Immature natural killer cell (primary cell): ENCODE results near the gene GALNS. TPM values are rescaled to one million over a fixed set of nuclear protein-coding genes. Genes with fewer than 3 reads are reported as not detected.
A peak's percentile ranks its signal among the peaks of the same experiment; 100 is the strongest.

Experiments used
- DNase-seq, 3 donors: peaks; one replicate each; pipeline ENCODE4 v3.0.0; 2022; ENCODE audit warnings: mixed read lengths in 1 of 3
- H3K27ac Mint-ChIP-seq, 6 donors: one replicate each; pipeline ENCODE4 v1.8.0; 2020; ENCODE audit warnings: mixed read lengths in 6 of 6, mild to moderate bottlenecking in 5 of 6, inconsistent platforms in 4 of 6, moderate library complexity in 3 of 6
- H3K27me3 Mint-ChIP-seq, 3 donors: one replicate each; pipeline ENCODE4 v1.8.0; 2020 to 2021; ENCODE audit warnings: low read depth in 3 of 3, mild to moderate bottlenecking in 3 of 3, mixed read lengths in 3 of 3, moderate library complexity in 3 of 3, inconsistent platforms in 1 of 3
- H3K36me3 Mint-ChIP-seq, 3 donors: one replicate each; pipeline ENCODE4 v1.8.0; 2020; ENCODE audit warnings: mixed read lengths in 3 of 3, inconsistent platforms in 2 of 3, mild to moderate bottlenecking in 2 of 3
- H3K4me1 Mint-ChIP-seq, 2 donors: one replicate each; pipeline ENCODE4 v1.8.0; 2020; ENCODE audit warnings: inconsistent platforms in 2 of 2, mild to moderate bottlenecking in 2 of 2, mixed read lengths in 2 of 2, moderate library complexity in 1 of 2
- H3K4me3 Mint-ChIP-seq, 5 donors: one replicate each; pipeline ENCODE4 v1.8.0; 2020; ENCODE audit warnings: mild to moderate bottlenecking in 5 of 5, mixed read lengths in 5 of 5, inconsistent platforms in 3 of 5, moderate library complexity in 3 of 5
- H3K9me3 Mint-ChIP-seq, 6 donors: one replicate each; pipeline ENCODE4 v1.8.0; 2020; ENCODE audit warnings: mild to moderate bottlenecking in 6 of 6, mixed read lengths in 6 of 6, inconsistent platforms in 4 of 6, moderate library complexity in 3 of 6
- polyA plus RNA-seq, 3 donors: library from polyadenylated mRNA; unstranded; fragments of 300-500 nt; fragmentation: Illumina TruSeq; gene quantifications; one replicate each; pipeline ENCODE4 v1.2.3, GENCODE V29; 2021

Gene GALNS
- polyA plus RNA-seq, 3 donors from 2014 or later: 10.4 to 15.4 (median 10.9) TPM

DNA sequence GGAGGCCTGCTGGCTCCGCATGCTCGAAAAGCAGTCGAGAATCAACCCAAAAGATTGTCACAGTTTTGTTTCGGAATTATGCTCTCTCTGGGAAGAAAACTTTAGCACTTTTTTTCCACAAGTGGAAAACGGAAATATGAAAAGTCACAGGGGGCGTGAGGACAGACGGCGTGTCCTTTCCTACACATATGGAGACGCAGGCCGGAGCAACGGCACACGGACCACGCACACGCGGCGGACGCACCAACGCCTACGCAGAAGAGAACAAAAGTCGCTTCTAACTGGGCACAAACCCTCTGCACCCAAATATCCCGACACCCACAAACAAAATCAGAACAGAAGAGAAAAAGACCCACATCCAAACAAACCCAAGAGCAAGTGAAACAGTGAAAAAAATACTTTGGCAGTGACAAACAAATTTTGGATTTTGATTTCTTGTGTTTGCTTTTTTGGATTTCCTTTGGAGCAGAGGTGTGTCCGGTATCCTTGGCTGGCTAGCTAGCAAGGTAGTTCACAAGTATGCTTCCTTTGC lies 19.0 kb upstream of the GALNS start:
- Mint-ChIP-seq H3K4me1 (peaks cover 0 to 1% of the 10 kb centered on the region in 2 donors), H3K9me3 (no peaks in the 10 kb centered on the region), H3K27me3 (peaks cover 0 to 3% (median 1%) of the 10 kb centered on the region in 3 donors), H3K27ac (peak overlapping the region in 1 of 6 donors; percentile 75), H3K4me3 (no peak overlapping the region), H3K36me3 (no peaks in the 10 kb centered on the region)
- DNase-seq: no peak

DNA sequence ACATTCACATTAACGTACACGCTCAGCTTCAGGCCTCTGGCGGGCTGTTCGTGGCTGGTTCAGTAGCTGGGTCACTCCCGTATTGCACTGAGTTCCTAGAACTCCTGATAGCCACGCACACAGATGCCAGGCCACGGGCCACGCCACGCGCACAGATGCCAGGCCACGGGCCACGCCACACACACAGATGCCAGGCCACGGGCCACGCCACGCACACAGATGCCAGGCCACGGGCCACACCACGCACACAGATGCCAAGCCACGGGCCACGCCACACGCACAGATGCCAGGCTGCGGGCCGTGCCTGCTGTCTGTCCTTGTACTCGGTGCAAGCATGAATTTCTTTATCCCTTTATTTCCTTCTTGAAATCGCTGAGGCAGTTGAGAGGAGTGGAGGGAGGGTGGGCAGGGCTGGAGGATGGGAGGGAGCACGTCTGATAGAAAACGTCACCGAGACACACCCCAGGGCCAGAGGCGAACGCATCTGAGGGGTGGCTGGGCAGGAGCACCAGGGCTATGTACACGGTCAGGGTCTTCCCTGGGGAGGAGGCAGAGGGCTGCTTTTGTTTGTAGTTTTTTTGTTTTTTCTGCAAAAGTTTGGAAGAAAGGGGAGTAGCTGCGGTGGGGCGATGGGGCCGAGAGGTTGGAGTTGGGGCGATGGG lies 18.3 kb upstream of the GALNS start:
- Mint-ChIP-seq H3K27ac (no peak overlapping the region), H3K4me1 (peaks cover 0 to 1% of the 10 kb centered on the region in 2 donors), H3K9me3 (no peaks in the 10 kb centered on the region), H3K4me3 (no peak overlapping the region), H3K36me3 (no peaks in the 10 kb centered on the region), H3K27me3 (peaks cover 0 to 6% (median 3%) of the 10 kb centered on the region in 3 donors)
- no peak for DNase-seq

DNA sequence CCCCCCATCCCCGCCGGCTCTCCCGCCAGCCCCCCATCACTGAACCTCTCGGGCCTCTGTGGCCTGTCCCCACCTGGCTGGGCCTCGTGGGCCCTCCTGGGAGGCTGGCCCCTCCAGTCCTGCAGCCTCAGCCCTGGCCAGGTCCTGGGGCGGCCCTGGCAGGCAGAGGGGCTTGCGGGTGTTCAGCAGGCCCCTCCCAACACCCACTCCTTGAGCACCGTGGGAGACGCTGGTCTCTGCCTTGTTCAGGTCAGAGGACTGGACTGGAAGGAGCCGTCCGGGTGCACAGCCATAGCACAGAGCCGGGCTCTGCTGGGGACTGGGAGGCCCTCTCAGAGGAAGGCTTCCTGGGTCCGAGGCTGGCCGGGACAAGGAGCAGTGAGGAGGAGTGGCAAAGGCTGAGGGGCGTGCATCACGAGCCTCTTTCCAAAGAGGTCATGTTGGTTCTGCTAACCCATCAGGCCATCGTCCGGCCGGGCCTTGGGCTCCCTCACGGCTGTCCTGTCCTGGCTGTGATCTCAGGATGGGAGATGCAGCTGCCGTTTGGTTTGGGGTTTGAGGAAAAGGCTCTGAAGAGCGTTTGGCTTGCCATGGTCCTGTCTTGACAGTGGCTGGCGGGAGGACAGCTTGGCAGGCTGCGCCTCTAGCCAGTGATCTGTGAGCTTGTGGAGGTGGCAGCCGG lies 16.0 kb upstream of the GALNS start:
- Mint-ChIP-seq H3K9me3 (no peaks in the 10 kb centered on the region), H3K27me3 (peaks cover 4 to 8% (median 8%) of the 10 kb centered on the region in 3 donors), H3K36me3 (no peaks in the 10 kb centered on the region), H3K4me1 (peaks cover 0 to 1% of the 10 kb centered on the region in 2 donors), H3K4me3 (no peak overlapping the region), H3K27ac (no peak overlapping the region)
- DNase-seq: no peak

DNA sequence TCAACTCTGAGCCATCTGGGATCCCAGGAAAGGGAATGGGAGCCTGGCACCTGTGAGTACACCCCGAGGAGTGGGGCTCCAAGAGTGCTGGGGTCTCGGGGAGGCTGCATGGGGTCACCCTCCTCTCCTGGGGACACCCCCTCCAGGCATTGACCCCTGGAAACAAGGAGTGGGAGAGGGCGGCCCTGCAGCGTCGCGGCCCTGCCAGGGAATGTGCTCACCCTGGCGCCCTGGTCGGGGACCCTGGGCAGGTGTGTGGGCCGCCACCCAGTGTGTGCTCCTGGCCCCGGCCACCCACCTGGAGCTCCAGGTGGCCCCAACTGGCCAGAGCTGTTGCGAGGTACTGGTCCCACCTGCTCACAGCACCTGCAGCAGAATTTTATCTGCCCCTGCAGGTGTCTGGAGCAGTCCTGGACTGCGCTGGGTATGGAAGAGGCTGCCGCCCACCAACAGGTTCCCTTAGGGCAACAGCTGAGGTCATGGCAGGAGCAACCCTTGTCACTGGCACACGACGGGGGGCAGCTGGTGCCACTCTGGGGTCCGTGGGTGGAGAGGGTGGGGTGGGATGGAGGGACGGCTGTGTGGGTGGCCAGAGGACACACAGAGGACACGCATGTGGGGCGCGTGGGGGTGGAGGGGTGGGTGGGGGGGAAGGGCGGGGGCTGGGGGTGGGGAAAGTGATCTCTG lies 15.1 kb upstream of the GALNS start:
- DNase-seq: no peak
- H3K27me3 Mint-ChIP-seq: peaks cover 4 to 8% (median 8%) of the 10 kb centered on the region in 3 donors
- no peak overlapping the region for H3K27ac Mint-ChIP-seq
- H3K36me3 Mint-ChIP-seq: no peaks in the 10 kb centered on the region
- H3K9me3 Mint-ChIP-seq: no peaks in the 10 kb centered on the region
- H3K4me1 Mint-ChIP-seq: peaks cover 0 to 1% of the 10 kb centered on the region in 2 donors
- H3K4me3 Mint-ChIP-seq: no peak overlapping the region

DNA sequence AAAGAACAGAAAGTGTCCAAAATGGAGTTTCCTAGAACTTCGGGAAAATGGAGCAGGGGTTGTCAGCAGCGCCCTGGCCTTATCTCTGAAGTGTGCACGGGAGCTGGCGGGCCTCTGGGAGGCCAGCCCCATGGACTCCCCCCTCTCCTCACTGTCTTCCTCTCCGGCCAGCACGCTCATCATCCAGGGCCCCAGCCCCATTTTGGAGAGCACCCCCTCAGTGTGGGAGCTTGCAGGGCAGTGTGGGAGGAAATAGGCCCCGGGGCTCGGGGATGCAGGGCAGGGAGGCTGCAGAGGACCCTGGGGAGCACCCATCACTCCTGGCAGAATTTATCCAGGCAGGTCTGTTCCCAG lies 14.6 kb upstream of the GALNS start:
- peaks cover 4 to 10% (median 8%) of the 10 kb centered on the region in 3 donors for H3K27me3 Mint-ChIP-seq
- no peak overlapping the region for H3K27ac Mint-ChIP-seq
- no peak for DNase-seq
- H3K4me1 Mint-ChIP-seq: peaks cover 0 to 1% of the 10 kb centered on the region in 2 donors
- H3K9me3 Mint-ChIP-seq: no peaks in the 10 kb centered on the region
- H3K4me3 Mint-ChIP-seq: no peak overlapping the region
- H3K36me3 Mint-ChIP-seq: no peaks in the 10 kb centered on the region

DNA sequence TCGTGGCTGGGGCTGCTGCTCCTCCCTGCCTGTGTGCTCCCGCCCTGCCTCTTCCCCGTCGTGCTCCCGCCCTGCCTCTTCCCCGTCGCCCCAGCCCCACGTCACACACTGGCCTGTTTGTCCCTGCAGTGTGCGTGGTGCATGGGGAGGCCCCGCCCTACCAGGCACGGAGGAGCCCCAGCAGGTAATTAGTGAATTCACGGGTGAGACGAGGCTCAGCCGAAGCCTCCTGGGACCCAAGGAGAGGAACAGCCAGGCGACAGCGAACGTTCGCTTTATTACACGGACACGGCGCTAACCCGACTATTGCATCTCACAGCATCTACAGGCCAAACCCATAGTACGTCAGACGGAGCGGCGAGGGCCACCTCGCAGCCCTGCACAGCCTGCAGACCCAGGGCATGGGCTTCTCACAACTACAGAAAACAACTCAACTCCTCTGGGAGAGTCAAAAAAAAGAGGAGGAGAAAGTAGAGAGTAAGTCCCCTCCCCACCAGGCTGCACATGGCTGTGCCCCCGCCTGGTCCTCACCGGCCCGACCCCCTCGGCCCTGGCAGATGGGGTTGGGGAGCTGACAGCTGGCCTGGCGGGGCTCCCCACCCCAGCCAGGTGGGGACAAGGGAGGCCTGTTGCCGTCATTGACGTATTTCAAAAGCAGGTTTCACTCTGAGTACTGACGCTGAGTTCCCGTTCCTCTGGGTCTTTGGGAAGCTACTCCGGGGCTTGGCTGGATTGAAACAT lies 14.0 kb upstream of the GALNS start:
- Mint-ChIP-seq H3K4me3 (no peak overlapping the region), H3K9me3 (no peaks in the 10 kb centered on the region), H3K27ac (no peak overlapping the region), H3K4me1 (peaks cover 0 to 1% of the 10 kb centered on the region in 2 donors), H3K36me3 (no peaks in the 10 kb centered on the region), H3K27me3 (peaks cover 4 to 10% (median 7%) of the 10 kb centered on the region in 3 donors)
- DNase-seq: no peak

DNA sequence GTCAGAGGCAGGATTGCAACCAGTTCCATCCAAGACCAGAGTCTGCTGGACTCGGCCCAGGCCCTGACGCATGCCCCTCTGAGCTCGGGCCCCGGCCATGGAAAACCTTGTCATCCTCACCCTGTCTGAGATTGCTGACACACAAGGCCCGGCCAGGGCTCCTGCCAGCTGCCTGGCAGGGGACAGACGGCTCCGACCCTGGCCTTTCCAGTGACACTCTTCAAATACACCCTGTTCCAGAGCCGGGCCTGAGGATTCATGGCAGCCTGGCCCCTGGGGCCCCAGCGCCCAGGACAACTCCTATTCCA lies 12.9 kb upstream of the GALNS start:
- H3K4me3 Mint-ChIP-seq: no peak overlapping the region
- no peaks in the 10 kb centered on the region for H3K9me3 Mint-ChIP-seq
- H3K27ac Mint-ChIP-seq: no peak overlapping the region
- H3K36me3 Mint-ChIP-seq: no peaks in the 10 kb centered on the region
- no peak for DNase-seq
- H3K27me3 Mint-ChIP-seq: peaks cover 4 to 10% (median 7%) of the 10 kb centered on the region in 3 donors
- peaks cover 0 to 1% of the 10 kb centered on the region in 2 donors for H3K4me1 Mint-ChIP-seq

DNA sequence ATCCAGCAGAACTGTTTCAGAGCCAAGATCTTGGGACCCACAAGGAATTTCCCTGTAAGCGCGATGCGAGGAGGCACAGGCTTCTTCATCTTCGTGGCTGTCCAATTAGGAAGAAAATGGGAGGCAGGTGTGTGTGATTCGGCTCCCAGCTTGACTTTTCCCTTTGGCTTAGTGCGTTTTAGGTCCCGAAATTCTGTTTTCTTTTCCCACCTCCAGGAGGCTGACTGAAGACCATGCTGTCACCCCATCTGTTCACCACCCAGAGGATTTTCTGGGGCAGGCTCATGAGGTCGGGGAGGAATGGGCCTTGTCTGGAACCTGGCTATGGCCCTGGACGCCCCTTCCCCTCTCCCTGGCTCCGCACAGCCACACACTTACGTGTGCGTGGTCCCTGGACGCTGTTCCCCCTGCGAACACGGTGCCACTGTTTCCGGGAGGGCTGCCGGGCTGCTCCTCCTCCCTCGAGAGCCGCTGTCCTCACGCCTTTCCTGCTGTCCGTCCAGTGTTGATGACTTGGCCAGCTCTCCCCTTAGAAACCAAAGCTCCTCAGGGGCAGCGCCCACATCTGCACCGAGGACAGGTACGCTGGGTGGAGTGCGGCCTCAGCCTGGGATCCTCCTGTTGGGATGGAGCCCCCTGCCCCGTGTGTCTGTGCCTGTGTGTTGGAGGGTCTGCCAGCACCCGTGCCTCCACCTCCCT lies 12.4 kb upstream of the GALNS start:
- no peaks in the 10 kb centered on the region for H3K9me3 Mint-ChIP-seq
- H3K4me3 Mint-ChIP-seq: no peak overlapping the region
- no peak overlapping the region for H3K27ac Mint-ChIP-seq
- peaks cover 0 to 1% of the 10 kb centered on the region in 2 donors for H3K4me1 Mint-ChIP-seq
- peaks cover 4 to 10% (median 7%) of the 10 kb centered on the region in 3 donors for H3K27me3 Mint-ChIP-seq
- H3K36me3 Mint-ChIP-seq: no peaks in the 10 kb centered on the region
- DNase-seq: no peak

DNA sequence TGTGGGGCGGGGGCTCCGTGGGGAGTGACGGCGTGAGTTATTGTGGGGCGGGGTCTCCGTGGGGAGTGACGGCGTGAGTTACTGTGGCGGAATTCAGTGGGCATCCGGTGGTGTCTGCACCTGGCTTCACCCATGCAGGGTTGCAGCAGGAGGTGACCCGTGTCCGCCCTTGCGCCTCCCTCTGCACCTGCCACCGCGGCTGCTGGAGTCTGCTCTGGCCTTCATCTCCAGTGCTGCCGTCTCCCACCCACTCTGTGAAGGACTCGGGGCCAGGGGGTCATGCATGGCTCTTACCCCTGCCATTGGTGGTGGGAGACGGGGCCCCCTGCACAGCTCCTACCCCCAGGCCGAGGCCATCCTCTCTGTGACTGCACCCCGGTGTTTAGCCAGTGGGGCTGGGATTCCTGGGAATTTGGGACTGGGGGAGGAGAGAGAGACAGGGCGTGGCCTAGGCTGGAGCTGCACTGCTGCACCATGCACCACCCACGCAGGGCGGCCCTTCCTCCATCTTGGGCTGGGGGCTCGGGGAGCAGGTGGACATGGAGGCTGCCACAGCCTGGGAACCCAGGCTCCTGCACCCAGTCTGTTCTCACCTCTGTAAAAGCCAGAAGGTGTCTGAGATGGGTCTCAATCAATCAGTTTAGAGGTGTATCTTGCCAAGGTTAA lies 11.0 kb upstream of the GALNS start:
- Mint-ChIP-seq H3K36me3 (no peaks in the 10 kb centered on the region), H3K27ac (no peak overlapping the region), H3K4me3 (no peak overlapping the region), H3K4me1 (peaks cover 0 to 1% of the 10 kb centered on the region in 2 donors), H3K9me3 (no peaks in the 10 kb centered on the region), H3K27me3 (peaks cover 4 to 10% (median 9%) of the 10 kb centered on the region in 3 donors)
- no peak for DNase-seq

DNA sequence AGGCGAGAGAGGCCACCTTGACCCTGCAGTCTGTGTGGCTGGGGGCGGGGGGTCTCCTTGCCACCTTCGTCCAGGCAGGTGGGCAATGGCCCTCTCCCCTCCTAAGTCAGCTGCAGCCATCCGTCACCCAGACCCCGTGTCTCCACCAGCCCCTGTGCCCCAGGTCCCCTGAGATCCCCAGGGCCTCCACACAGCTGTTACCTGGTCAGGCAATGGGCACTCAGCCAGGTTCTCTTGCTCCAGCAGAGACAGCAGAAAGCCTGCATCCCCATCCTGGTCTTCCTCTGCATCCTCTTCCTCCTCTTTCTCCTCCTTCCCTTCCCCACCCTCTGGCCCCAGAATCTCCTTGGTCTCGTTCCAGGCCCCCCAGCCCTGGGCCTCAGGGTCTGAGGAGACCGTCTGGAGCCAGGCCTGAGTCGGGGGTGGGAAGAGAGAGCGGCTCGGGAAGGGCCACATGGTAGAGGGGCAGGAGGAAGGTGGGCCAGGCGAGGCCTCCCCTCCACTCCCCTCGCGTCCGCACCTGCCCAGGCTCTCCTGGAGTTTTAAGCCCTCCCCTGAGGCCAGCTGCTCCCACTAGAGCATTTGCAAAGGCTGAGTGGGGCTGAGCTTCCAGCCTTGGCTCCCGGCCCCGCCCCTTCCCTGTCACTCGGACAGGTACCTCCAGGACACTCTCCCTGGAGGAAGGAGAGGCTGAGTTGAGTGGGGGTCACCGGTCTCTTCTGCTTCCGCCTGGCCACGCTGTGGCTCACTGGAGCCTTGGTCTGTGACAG lies 9.6 kb upstream of the GALNS start, which contains the start of gene PABPN1L:
Gene PABPN1L, minus strand, starts transcription at position 510 of the 770 bp plus-strand sequence. Its CDS starts 54 bp downstream, at position 456.
- peaks cover 4 to 10% (median 9%) of the 10 kb centered on the region in 3 donors for H3K27me3 Mint-ChIP-seq
- no peak for DNase-seq
- no peak within 1 kb of the TSS for H3K27ac Mint-ChIP-seq
- peaks cover 0 to 1% of the 10 kb centered on the region in 2 donors for H3K4me1 Mint-ChIP-seq
- no peaks in the 10 kb centered on the region for H3K9me3 Mint-ChIP-seq
- peaks cover 0 to 3% (median 0%) of the 10 kb centered on the region in 3 donors for H3K36me3 Mint-ChIP-seq
- H3K4me3 Mint-ChIP-seq: no peak within 1 kb of the TSS

DNA sequence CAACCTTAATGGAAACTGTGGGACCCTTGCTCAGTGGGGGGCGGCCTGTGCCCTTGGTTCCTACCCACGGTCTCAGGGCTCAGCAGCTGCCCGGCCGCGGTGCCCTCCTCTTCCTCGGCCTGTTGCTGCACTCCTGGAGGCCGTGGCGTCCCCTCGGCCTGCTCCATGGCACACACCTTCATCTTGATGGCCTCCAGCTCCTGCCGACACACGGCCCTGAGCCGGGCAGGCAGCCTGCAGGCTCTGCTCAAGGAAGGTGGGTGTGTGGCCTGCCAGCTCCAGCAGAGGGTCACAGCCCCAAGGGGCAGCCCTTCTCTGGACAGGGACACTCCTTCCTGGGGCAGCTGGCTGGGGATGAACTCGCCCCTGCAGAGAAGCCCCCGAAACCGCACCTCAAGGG lies 9.0 kb upstream of the GALNS start:
- Mint-ChIP-seq H3K9me3 (no peaks in the 10 kb centered on the region), H3K4me3 (no peak overlapping the region), H3K36me3 (peaks cover 0 to 3% (median 0%) of the 10 kb centered on the region in 3 donors), H3K27ac (no peak overlapping the region), H3K4me1 (no peaks in the 10 kb centered on the region), H3K27me3 (peaks cover 4 to 9% (median 7%) of the 10 kb centered on the region in 3 donors)
- no peak for DNase-seq

DNA sequence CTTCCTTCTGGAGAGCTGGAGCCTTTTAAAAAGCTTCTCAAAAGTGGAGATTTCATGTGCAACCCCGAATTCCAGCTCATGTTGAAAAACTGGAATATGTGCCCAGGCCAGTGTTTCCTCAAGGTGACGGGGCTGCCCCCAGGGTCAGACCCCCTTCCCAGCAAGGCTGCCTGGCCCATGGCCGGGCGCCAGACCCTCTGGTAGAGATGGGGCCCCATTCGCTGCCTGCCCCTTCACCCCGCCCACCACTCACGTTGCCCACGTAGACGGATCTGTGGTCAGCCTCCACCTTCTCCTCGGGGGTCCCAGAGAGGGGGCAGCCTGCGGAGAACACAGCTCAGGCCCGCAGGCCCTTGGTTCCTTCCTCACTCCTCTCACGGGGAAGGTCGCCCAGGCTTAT lies 8.6 kb upstream of the GALNS start:
- no peak overlapping the region for H3K4me3 Mint-ChIP-seq
- peaks cover 0 to 3% (median 0%) of the 10 kb centered on the region in 3 donors for H3K36me3 Mint-ChIP-seq
- DNase-seq: no peak
- H3K27ac Mint-ChIP-seq: no peak overlapping the region
- H3K27me3 Mint-ChIP-seq: peaks cover 4 to 7% (median 4%) of the 10 kb centered on the region in 3 donors
- H3K4me1 Mint-ChIP-seq: no peaks in the 10 kb centered on the region
- no peaks in the 10 kb centered on the region for H3K9me3 Mint-ChIP-seq
